Measurements from ENCODE around the gene TMEM74B. TPM values are rescaled to one million over a fixed set of nuclear protein-coding genes. Genes with fewer than 3 reads are reported as not detected.

The TMEM74B gene
- total RNA-seq, 1 experiment from 2014 or later, result 4.9 TPM

GRCh38 chr20:1134355-1134754 lies 50.4 kb downstream of the TMEM74B start:
- TF ChIP-seq CTCF (conservative IDR thresholded peaks at IDR 0.05), result no peak
- no peaks in the 10 kb centered on the region for H3K23me2 ChIP-seq (ENCODE audit: insufficient read length, low read depth, low read length, poor library complexity, severe bottlenecking)
- no peaks in the 10 kb centered on the region for H3K79me1 ChIP-seq (ENCODE audit: insufficient read depth, low read depth, low read length, poor library complexity, severe bottlenecking)
- no peak overlapping the region for H3K23ac ChIP-seq (ENCODE audit: insufficient read length, low read depth, low read length)
- no peak overlapping the region for H3K27ac ChIP-seq (ENCODE audit: insufficient read length, low read depth, low read length)
- Mint-ChIP-seq H3K4me3 (no peak overlapping the region), H3K27me3 (ENCODE audit: low read depth) (no peaks in the 10 kb centered on the region), H3K36me3 (ENCODE audit: insufficient read depth in 1 of 3, low read depth in 3 of 3) (peaks cover 53 to 75% (median 71%) of the 10 kb centered on the region in 3 experiments; a peak in 6 of 7 replicates), H3K4me1 (no peaks in the 10 kb centered on the region), H3K27ac (no peak overlapping the region), H3K9me3 (no peaks in the 10 kb centered on the region)
- H3K27me3 ChIP-seq (ENCODE audit: insufficient read depth, low read length), result no peaks in the 10 kb centered on the region
- H3K14ac ChIP-seq (ENCODE audit: insufficient read depth, low read length), result no peak overlapping the region
- H2BK12ac ChIP-seq (ENCODE audit: insufficient read length, low read depth, low read length), result no peak overlapping the region
- no peak overlapping the region for H3K4me2 ChIP-seq (ENCODE audit: insufficient read depth, insufficient read length, low read length)
- H2BK15ac ChIP-seq (ENCODE audit: low read depth, low read length), result no peak overlapping the region; the same call in 1 of the 2 replicates
- DNase-seq, result no peak
- H3T11ph ChIP-seq (ENCODE audit: low read length), result no peak overlapping the region
- H3K9ac ChIP-seq (ENCODE audit: extremely low read depth, insufficient read length, low read length), result no peak overlapping the region
- no peak overlapping the region for H3K18ac ChIP-seq (ENCODE audit: insufficient read length, low read depth, low read length)
- no peak overlapping the region for H2BK20ac ChIP-seq (ENCODE audit: low read depth, low read length, poor library complexity, severe bottlenecking)
- H4K91ac ChIP-seq (ENCODE audit: insufficient read length, low read depth, low read length), result no peak overlapping the region
- no peaks in the 10 kb centered on the region for H4K20me1 ChIP-seq (ENCODE audit: control insufficient read depth, insufficient read depth, insufficient read length)
- H4K8ac ChIP-seq (replicated peaks; ENCODE audit: insufficient read length, low read depth, low read length), result no peak overlapping the region
- no peak overlapping the region for H2AFZ ChIP-seq (ENCODE audit: low read length)
- no peaks in the 10 kb centered on the region for H3K4me1 ChIP-seq (ENCODE audit: insufficient read depth, low read length)
- H2AK5ac ChIP-seq (ENCODE audit: insufficient read length, low read length), result no peak overlapping the region
- H3K4ac ChIP-seq (ENCODE audit: low read depth, low read length), result no peak overlapping the region
- no peak overlapping the region for H4K5ac ChIP-seq (ENCODE audit: insufficient read length, low read depth, low read length)
- WGBS (ENCODE audit: extremely low coverage, insufficient read length, low lambda C conversion rate), result no CpG with 5 or more reads among the region's 2 CpGs
- no peaks in the 10 kb centered on the region for H3K9me3 ChIP-seq (ENCODE audit: control insufficient read depth, low read depth, low read length)
- no peaks in the 10 kb centered on the region for H3K79me2 ChIP-seq (ENCODE audit: insufficient read depth, low read length)
- H3K56ac ChIP-seq (ENCODE audit: insufficient read length, low read depth, low read length), result no peak overlapping the region
- H2BK5ac ChIP-seq (ENCODE audit: insufficient read length, low read length), result no peak overlapping the region
- H2BK120ac ChIP-seq (ENCODE audit: low read depth, low read length, poor library complexity, severe bottlenecking), result no peak overlapping the region

All from H9 (cell line).